GM12878 (cell line): ENCODE data around the gene EDEM3. TPM values are rescaled to one million over a fixed set of nuclear protein-coding genes. Genes with fewer than 3 reads are reported as not detected.
A peak's percentile ranks its signal among the peaks of the same experiment; 100 is the strongest.

Source experiments
- BHLHE40 ChIP-seq, 2 experiments: fragments of 450-650 bp in 1 of 2; IDR thresholded peaks; 2 replicates each; pipeline ENCODE4 v1.6.1; 2011 to 2017; ENCODE audit warnings: low read depth in 2 of 2, borderline replicate concordance in 1 of 2, improper control_type of control experiment in 1 of 2, low read length in 1 of 2, mild to moderate bottlenecking in 1 of 2
- CBFB ChIP-seq: IDR thresholded peaks from 2 replicates; pipeline ENCODE4 v1.6.1; 2016; ENCODE audit warnings: antibody characterized with exemption, low read depth
- EED ChIP-seq: sonication (generic); IDR thresholded peaks from 2 replicates; pipeline ENCODE4 v1.6.1; 2016; ENCODE audit warnings: antibody characterized with exemption, low read depth
- EZH2 ChIP-seq: IDR thresholded peaks from 2 replicates; pipeline ENCODE4 v1.6.1; 2012; ENCODE audit warnings: low read depth, mild to moderate bottlenecking, control low read depth, inconsistent platforms, low read length, borderline replicate concordance; ENCODE audit not compliant: control insufficient read depth
- FOXM1 ChIP-seq: IDR thresholded peaks from 2 replicates; pipeline ENCODE4 v1.6.1; 2012; ENCODE audit warnings: low read depth, mild to moderate bottlenecking, inconsistent platforms, low read length, moderate library complexity
- KAT2A ChIP-seq: conservative IDR thresholded peaks from 2 replicates; pipeline ENCODE4 v1.6.1; 2011; ENCODE audit warnings: low read depth, low read length; ENCODE audit not compliant: control insufficient read depth
- MTA3 ChIP-seq: IDR thresholded peaks from 2 replicates; pipeline ENCODE4 v1.6.1; 2012; ENCODE audit warnings: low read length, inconsistent platforms, borderline replicate concordance
- NRF1 ChIP-seq: conservative IDR thresholded peaks from 2 replicates; pipeline ENCODE4 v1.6.1; 2011; ENCODE audit warnings: mild to moderate bottlenecking, low read depth, low read length, improper control_type of control experiment
- POLR2AphosphoS5 ChIP-seq: IDR thresholded peaks from 2 replicates; pipeline ENCODE4 v1.6.1; 2011; ENCODE audit warnings: mild to moderate bottlenecking, low read length, inconsistent platforms
- RAD21 ChIP-seq: IDR thresholded peaks from 2 replicates; pipeline ENCODE4 v1.6.1; 2011; ENCODE audit warnings: mild to moderate bottlenecking, low read depth, low read length, moderate library complexity; ENCODE audit not compliant: insufficient read depth
- RBBP5 ChIP-seq: fragments of 200-600 bp; sonication (generic); conservative IDR thresholded peaks from 2 replicates; pipeline ENCODE4 v1.6.1; 2016
- SMC3 ChIP-seq: IDR thresholded peaks from 2 replicates; pipeline ENCODE4 v1.6.1; 2011; ENCODE audit warnings: low read length, improper control_type of control experiment, borderline replicate concordance
- SPI1 ChIP-seq: IDR thresholded peaks from 2 replicates; pipeline ENCODE4 v1.6.1; 2011; ENCODE audit warnings: low read depth, mild to moderate bottlenecking, low read length, moderate library complexity, borderline replicate concordance; ENCODE audit not compliant: insufficient read depth
- STAT3 ChIP-seq: IDR thresholded peaks from 2 replicates; pipeline ENCODE4 v1.6.1; 2011; ENCODE audit warnings: low read depth, low read length, improper control_type of control experiment
- SUPT20H ChIP-seq: IDR thresholded peaks from 2 replicates; pipeline ENCODE4 v1.6.1; 2011; ENCODE audit warnings: low read depth, mild to moderate bottlenecking, low read length, moderate library complexity, borderline replicate concordance; ENCODE audit not compliant: control insufficient read depth
- TBL1XR1 ChIP-seq: IDR thresholded peaks from 2 replicates; pipeline ENCODE4 v1.6.1; 2012; ENCODE audit warnings: low read depth, low read length, improper control_type of control experiment
- ZNF217 ChIP-seq: fragments of 450-650 bp; IDR thresholded peaks from 2 replicates; pipeline ENCODE4 v1.6.1; 2017; ENCODE audit warnings: antibody characterized with exemption, mild to moderate bottlenecking
- ZNF384 ChIP-seq: IDR thresholded peaks from 2 replicates; pipeline ENCODE4 v1.6.1; 2012; ENCODE audit warnings: low read depth, mild to moderate bottlenecking, low read length, improper control_type of control experiment, borderline replicate concordance
- polyA plus RNA-seq, 11 experiments: library from polyadenylated mRNA; depleted of rRNA in 4 of 11; unstranded in 6 of 11; stranded (reverse) in 5 of 11; fragments of >200 nt; fragmentation: Nextera tagmentation in 4 of 11; fragmentation: Illumina TruSeq in 1 of 11; extraction: Ambion mirVana in 4 of 11; extraction: Trizol in 1 of 11; gene quantifications; 1 replicate in 1 of 11; 2 replicates in 10 of 11; pipeline versions ENCODE4 v1.2.1 to v1.2.3, GENCODE V29; 2011 to 2016; ENCODE audit warnings: inconsistent platforms in 2 of 11, missing spikeins in 2 of 11, low read depth in 1 of 11
- total RNA-seq, 4 experiments: library from RNA; depleted of rRNA in 3 of 4; stranded (reverse); fragments of >200 nt in 3 of 4; fragmentation: Illumina TruSeq in 1 of 4; extraction: Trizol in 1 of 4; gene quantifications; 2 replicates each; pipeline versions ENCODE4 v1.2.1 to v1.2.3, GENCODE V29; 2013 to 2021
- TF ChIP-seq, protein P1 (sequence below): IDR thresholded peaks from 2 replicates; pipeline ENCODE4 v1.6.1; 2011; ENCODE audit warnings: low read depth, mild to moderate bottlenecking, low read length, moderate library complexity, borderline replicate concordance; ENCODE audit errors: extremely low read depth
- TF ChIP-seq, protein P2 (sequence below): fragments of 450-650 bp; IDR thresholded peaks from 2 replicates; pipeline ENCODE4 v1.6.1; 2017; ENCODE audit warnings: borderline replicate concordance
- TF ChIP-seq, protein P3 (sequence below): IDR thresholded peaks from 2 replicates; pipeline ENCODE4 v1.6.1; 2011; ENCODE audit warnings: borderline replicate concordance, low read depth, mild to moderate bottlenecking, moderate library complexity, mixed read lengths, low read length; ENCODE audit not compliant: insufficient read depth; ENCODE audit errors: extremely low read length
- TF ChIP-seq, protein P4 (sequence below): IDR thresholded peaks from 2 replicates; pipeline ENCODE4 v1.6.1; 2011; ENCODE audit warnings: borderline replicate concordance, low read depth, mild to moderate bottlenecking, moderate library complexity, low read length; ENCODE audit not compliant: insufficient read depth, poor library complexity, severe bottlenecking
- TF ChIP-seq, protein P5 (sequence below), 3 experiments: IDR thresholded peaks in 2 of 3; conservative IDR thresholded peaks in 1 of 3; 2 replicates each; pipeline ENCODE4 v1.5.1; 2011; ENCODE audit warnings: low read depth in 3 of 3, low read length in 3 of 3, mild to moderate bottlenecking in 3 of 3, control low read depth in 2 of 3, moderate library complexity in 2 of 3, inconsistent platforms in 1 of 3, mixed read lengths in 1 of 3; ENCODE audit not compliant: control insufficient read depth in 2 of 3, insufficient read depth in 1 of 3; ENCODE audit errors: extremely low read depth in 1 of 3

EDEM3 gene
- total and polyA plus RNA-seq, 10 of the 15 experiments (the other 5 are each of a cell fraction or from before 2014, with no cell fraction given), result 6.4 to 19.3 (median 14.3) TPM

DNA sequence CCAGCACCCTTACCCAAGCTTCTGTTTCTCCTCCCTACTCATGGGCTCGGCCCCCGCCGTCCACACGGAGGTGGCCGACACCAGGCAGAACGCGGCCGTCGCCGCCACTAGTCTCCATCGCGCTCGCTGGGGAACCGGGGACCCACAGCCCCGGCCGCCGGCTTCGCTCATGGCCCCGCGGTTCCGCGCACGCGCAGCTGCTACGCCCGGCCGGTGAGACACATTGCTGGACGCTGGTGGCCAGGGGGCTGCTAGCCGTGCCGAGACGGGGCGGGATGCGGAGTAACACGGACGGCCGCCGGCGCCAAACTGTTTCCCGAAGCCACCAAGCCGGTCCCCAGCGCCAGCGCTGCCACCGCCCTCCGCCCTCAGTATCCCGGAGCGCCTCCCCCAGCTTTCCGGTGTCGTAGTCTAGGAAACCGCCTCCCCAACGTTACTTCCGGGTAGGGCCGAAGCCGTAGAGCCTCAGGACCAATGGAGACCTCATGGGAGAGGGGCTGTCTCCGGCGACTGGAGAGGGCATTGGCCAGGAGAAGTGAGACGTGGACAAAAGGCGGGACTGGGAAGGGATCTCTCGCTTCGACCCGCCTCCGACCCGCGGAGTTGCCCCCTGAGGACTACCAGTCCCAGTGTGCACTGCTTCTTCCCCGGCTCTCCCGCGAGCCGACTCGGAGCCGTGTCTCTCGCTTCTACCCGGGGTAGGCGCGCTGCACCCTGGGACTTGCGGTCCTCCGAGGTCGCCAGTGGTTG lies at the start of gene EDEM3 (continued):
- TF ChIP-seq SPI1 (peak; percentile 8; the same call in 1 of the 2 replicates), ZNF217 (no peak), POLR2AphosphoS5 (peak; percentile 79; the same call in 1 of the 2 replicates), SUPT20H (no peak), SMC3 (no peak), EZH2 (no peak), RBBP5 (no peak), NRF1 (peak; percentile 39), MTA3 (no peak), ZNF384 (no peak), TBL1XR1 (0 out of 2 replicates have a peak, but pooled peaks have one; percentile 50), STAT3 (no peak), RAD21 (no peak), KAT2A (no peak), FOXM1 (no peak), EED (peak; percentile 30), CBFB (peak; percentile 72; the same call in 1 of the 2 replicates), BHLHE40 (IDR thresholded peaks at IDR 0.05; ENCODE audit: borderline replicate concordance in 1 of 2, low read depth in 2 of 2, low read length in 1 of 2) (peak in 1 of 2 experiments; percentile 42; a peak in 2 of 4 replicates)
- TF ChIP-seq, protein P1, sequence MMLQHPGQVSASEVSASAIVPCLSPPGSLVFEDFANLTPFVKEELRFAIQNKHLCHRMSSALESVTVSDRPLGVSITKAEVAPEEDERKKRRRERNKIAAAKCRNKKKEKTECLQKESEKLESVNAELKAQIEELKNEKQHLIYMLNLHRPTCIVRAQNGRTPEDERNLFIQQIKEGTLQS, result no peak
- TF ChIP-seq, protein P2, sequence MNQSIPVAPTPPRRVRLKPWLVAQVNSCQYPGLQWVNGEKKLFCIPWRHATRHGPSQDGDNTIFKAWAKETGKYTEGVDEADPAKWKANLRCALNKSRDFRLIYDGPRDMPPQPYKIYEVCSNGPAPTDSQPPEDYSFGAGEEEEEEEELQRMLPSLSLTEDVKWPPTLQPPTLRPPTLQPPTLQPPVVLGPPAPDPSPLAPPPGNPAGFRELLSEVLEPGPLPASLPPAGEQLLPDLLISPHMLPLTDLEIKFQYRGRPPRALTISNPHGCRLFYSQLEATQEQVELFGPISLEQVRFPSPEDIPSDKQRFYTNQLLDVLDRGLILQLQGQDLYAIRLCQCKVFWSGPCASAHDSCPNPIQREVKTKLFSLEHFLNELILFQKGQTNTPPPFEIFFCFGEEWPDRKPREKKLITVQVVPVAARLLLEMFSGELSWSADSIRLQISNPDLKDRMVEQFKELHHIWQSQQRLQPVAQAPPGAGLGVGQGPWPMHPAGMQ, result no peak
- TF ChIP-seq, protein P3, sequence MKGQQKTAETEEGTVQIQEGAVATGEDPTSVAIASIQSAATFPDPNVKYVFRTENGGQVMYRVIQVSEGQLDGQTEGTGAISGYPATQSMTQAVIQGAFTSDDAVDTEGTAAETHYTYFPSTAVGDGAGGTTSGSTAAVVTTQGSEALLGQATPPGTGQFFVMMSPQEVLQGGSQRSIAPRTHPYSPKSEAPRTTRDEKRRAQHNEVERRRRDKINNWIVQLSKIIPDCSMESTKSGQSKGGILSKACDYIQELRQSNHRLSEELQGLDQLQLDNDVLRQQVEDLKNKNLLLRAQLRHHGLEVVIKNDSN, result no peak
- TF ChIP-seq, protein P4, sequence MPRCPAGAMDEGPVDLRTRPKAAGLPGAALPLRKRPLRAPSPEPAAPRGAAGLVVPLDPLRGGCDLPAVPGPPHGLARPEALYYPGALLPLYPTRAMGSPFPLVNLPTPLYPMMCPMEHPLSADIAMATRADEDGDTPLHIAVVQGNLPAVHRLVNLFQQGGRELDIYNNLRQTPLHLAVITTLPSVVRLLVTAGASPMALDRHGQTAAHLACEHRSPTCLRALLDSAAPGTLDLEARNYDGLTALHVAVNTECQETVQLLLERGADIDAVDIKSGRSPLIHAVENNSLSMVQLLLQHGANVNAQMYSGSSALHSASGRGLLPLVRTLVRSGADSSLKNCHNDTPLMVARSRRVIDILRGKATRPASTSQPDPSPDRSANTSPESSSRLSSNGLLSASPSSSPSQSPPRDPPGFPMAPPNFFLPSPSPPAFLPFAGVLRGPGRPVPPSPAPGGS, result no peak
- TF ChIP-seq, protein P5, sequence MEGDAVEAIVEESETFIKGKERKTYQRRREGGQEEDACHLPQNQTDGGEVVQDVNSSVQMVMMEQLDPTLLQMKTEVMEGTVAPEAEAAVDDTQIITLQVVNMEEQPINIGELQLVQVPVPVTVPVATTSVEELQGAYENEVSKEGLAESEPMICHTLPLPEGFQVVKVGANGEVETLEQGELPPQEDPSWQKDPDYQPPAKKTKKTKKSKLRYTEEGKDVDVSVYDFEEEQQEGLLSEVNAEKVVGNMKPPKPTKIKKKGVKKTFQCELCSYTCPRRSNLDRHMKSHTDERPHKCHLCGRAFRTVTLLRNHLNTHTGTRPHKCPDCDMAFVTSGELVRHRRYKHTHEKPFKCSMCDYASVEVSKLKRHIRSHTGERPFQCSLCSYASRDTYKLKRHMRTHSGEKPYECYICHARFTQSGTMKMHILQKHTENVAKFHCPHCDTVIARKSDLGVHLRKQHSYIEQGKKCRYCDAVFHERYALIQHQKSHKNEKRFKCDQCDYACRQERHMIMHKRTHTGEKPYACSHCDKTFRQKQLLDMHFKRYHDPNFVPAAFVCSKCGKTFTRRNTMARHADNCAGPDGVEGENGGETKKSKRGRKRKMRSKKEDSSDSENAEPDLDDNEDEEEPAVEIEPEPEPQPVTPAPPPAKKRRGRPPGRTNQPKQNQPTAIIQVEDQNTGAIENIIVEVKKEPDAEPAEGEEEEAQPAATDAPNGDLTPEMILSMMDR (IDR thresholded peaks at IDR 0.05 in 2 of 3, conservative IDR thresholded peaks at IDR 0.05 in 1 of 3; ENCODE audit: control insufficient read depth in 2 of 3, extremely low read depth in 1 of 3, insufficient read depth in 1 of 3, low read depth in 3 of 3, low read length in 3 of 3), result no peak
